ENCODE measurements around the gene PLCG1.

- TF ChIP-seq CTCF (IDR thresholded peaks at IDR 0.05) = peak in 1 of 6 experiments; percentile 9
- no peak for TF ChIP-seq POLR2A (IDR thresholded peaks at IDR 0.05)
Measured at GRCh38 chr20:41119614-41120561, 17.5 kb upstream of the PLCG1 start.
